IMR-90 (cell line): ENCODE results near the gene C1orf105. TPM values are rescaled to one million over a fixed set of nuclear protein-coding genes. Genes with fewer than 3 reads are reported as not detected.

ENCODE experiments used
- ATAC-seq: fragments of 200-7000 bp; cut with Tn5 transposase; 2 replicates; pipeline ENCODE4 v1.9.1; 2020; ENCODE audit warnings: low read depth, mild to moderate bottlenecking, moderate library complexity
- BruUV-seq: library from RNA; stranded (reverse); fragments of 400-500 nt; replicated peaks from 2 replicates; lab custom pipeline; 2021; lab: Mats Ljungman, UMichigan
- CTCF ChIA-PET: fragments of 300-600 bp; formaldehyde crosslinking; extraction: SDS; loops from one replicate; lab custom pipeline; 2021; ENCODE audit warnings: antibody characterized with exemption; lab: Yijun Ruan, JAX
- POLR2A ChIA-PET: fragments of 300-600 bp; sonication (Branson Sonifier 250); formaldehyde crosslinking; loops from one replicate; lab custom pipeline; 2022; ENCODE audit warnings: antibody characterized with exemption; ENCODE audit not compliant: unreplicated experiment; lab: Charles Lee
- DNase-seq: peaks from one replicate; pipeline ENCODE4 v3.0.0; 2013
- H2AFZ ChIP-seq: replicated peaks from 2 replicates; pipeline ENCODE3; 2013; ENCODE audit warnings: low read length, mild to moderate bottlenecking; ENCODE audit not compliant: poor library complexity
- H2AK5ac ChIP-seq: 2 replicates; pipeline ENCODE4 v1.6.1; 2013; ENCODE audit warnings: low read depth, low read length, inconsistent platforms
- H2AK9ac ChIP-seq: replicated peaks from 2 replicates; pipeline ENCODE3; 2013; ENCODE audit warnings: mild to moderate bottlenecking, low read depth, low read length, moderate library complexity; ENCODE audit not compliant: poor library complexity
- H2BK120ac ChIP-seq: 2 replicates; pipeline ENCODE4 v1.6.1; 2013; ENCODE audit warnings: low read depth, low read length, inconsistent platforms
- H2BK15ac ChIP-seq: 3 replicates; pipeline ENCODE4 v1.6.1; 2013; ENCODE audit warnings: low read depth, low read length, inconsistent platforms
- H2BK20ac ChIP-seq: 2 replicates; pipeline ENCODE4 v1.6.1; 2013; ENCODE audit warnings: low read depth, mild to moderate bottlenecking, inconsistent platforms, low read length, moderate library complexity
- H2BK5ac ChIP-seq: 2 replicates; pipeline ENCODE4 v1.6.1; 2013; ENCODE audit warnings: mild to moderate bottlenecking, low read depth, low read length, inconsistent platforms; ENCODE audit not compliant: poor library complexity, severe bottlenecking
- H3K14ac ChIP-seq: replicated peaks from 2 replicates; pipeline ENCODE4 v1.6.1; 2013; ENCODE audit warnings: low read depth, low read length, inconsistent platforms
- H3K18ac ChIP-seq: 2 replicates; pipeline ENCODE4 v1.6.1; 2013; ENCODE audit warnings: low read depth, low read length, control low read depth
- H3K23ac ChIP-seq: 2 replicates; pipeline ENCODE4 v1.6.1; 2013; ENCODE audit warnings: low read depth, low read length, inconsistent platforms
- H3K27ac ChIP-seq: 2 replicates; pipeline ENCODE4 v1.5.1; 2013; ENCODE audit warnings: mild to moderate bottlenecking, control low read depth, low read length; ENCODE audit not compliant: insufficient read depth
- H3K27me3 ChIP-seq: 2 replicates; pipeline ENCODE4 v1.6.1; 2013; ENCODE audit warnings: low read length; ENCODE audit not compliant: control insufficient read depth, insufficient read depth
- H3K36me3 ChIP-seq: 2 replicates; pipeline ENCODE4 v1.6.1; 2013; ENCODE audit warnings: low read length, mixed read lengths; ENCODE audit not compliant: control insufficient read depth, insufficient read depth
- H3K4ac ChIP-seq: 2 replicates; pipeline ENCODE4 v1.6.1; 2013; ENCODE audit warnings: low read depth, low read length, inconsistent platforms
- H3K4me1 ChIP-seq: 2 replicates; pipeline ENCODE4 v1.6.1; 2013; ENCODE audit warnings: low read length, mixed read lengths; ENCODE audit not compliant: control insufficient read depth, insufficient read depth
- H3K4me2 ChIP-seq: 2 replicates; pipeline ENCODE4 v1.6.1; 2013; ENCODE audit warnings: low read depth, mild to moderate bottlenecking, control low read depth, low read length, moderate library complexity
- H3K4me3 ChIP-seq: 2 replicates; pipeline ENCODE4 v1.5.1; 2013; ENCODE audit warnings: low read depth, mild to moderate bottlenecking, control low read depth, low read length, moderate library complexity; ENCODE audit not compliant: insufficient read depth
- H3K56ac ChIP-seq: 2 replicates; pipeline ENCODE4 v1.6.1; 2013; ENCODE audit warnings: low read length, inconsistent platforms; ENCODE audit not compliant: insufficient read depth; ENCODE audit errors: extremely low read depth
- H3K79me1 ChIP-seq, 2 experiments: 2 replicates each; pipeline ENCODE4 v1.6.1; 2013; ENCODE audit warnings: low read length in 2 of 2, inconsistent platforms in 1 of 2, low read depth in 1 of 2
- H3K9ac ChIP-seq: 2 replicates; pipeline ENCODE4 v1.6.1; 2013; ENCODE audit warnings: low read depth, low read length, control low read depth
- H3K9me1 ChIP-seq: 2 replicates; pipeline ENCODE4 v1.6.1; 2013; ENCODE audit warnings: low read length, inconsistent platforms; ENCODE audit not compliant: insufficient read depth
- H3K9me3 ChIP-seq: 2 replicates; pipeline ENCODE4 v1.6.1; 2013; ENCODE audit warnings: low read length; ENCODE audit not compliant: control insufficient read depth, insufficient read depth
- H4K20me1 ChIP-seq: 2 replicates; pipeline ENCODE4 v1.6.1; 2013; ENCODE audit warnings: low read length, inconsistent platforms; ENCODE audit not compliant: insufficient read depth
- H4K5ac ChIP-seq: 2 replicates; pipeline ENCODE4 v1.6.1; 2013; ENCODE audit warnings: mild to moderate bottlenecking, low read depth, low read length, control low read depth
- H4K8ac ChIP-seq, 2 experiments: 2 replicates each; pipeline ENCODE4 v1.6.1; 2013; ENCODE audit warnings: low read depth in 2 of 2, low read length in 2 of 2, control low read depth in 1 of 2, inconsistent platforms in 1 of 2
- H4K91ac ChIP-seq: 2 replicates; pipeline ENCODE4 v1.6.1; 2013; ENCODE audit warnings: low read depth, low read length, inconsistent platforms; ENCODE audit not compliant: insufficient read depth
- CEBPB ChIP-seq: IDR thresholded peaks from 2 replicates; pipeline ENCODE4 v1.6.1; 2012; ENCODE audit warnings: low read depth, low read length, improper control_type of control experiment
- CTCF ChIP-seq: conservative IDR thresholded peaks from 2 replicates; pipeline ENCODE4 v1.5.1; 2012; ENCODE audit warnings: mild to moderate bottlenecking, low read depth, low read length, improper control_type of control experiment
- ELK1 ChIP-seq: fragments of 150-350 bp; IDR thresholded peaks from 2 replicates; pipeline ENCODE4 v1.6.1; 2016; ENCODE audit warnings: low read depth, mild to moderate bottlenecking, low read length, moderate library complexity, borderline replicate concordance
- MAFK ChIP-seq: IDR thresholded peaks from 2 replicates; pipeline ENCODE4 v1.6.1; 2012; ENCODE audit warnings: low read depth, low read length, improper control_type of control experiment
- MAZ ChIP-seq: IDR thresholded peaks from 2 replicates; pipeline ENCODE4 v1.6.1; 2012; ENCODE audit warnings: low read depth, mild to moderate bottlenecking, low read length, improper control_type of control experiment, moderate library complexity, borderline replicate concordance
- MXI1 ChIP-seq: IDR thresholded peaks from 2 replicates; pipeline ENCODE4 v1.6.1; 2012; ENCODE audit warnings: low read depth, mild to moderate bottlenecking, low read length, moderate library complexity, borderline replicate concordance
- NFE2L2 ChIP-seq: fragments of 150-350 bp; IDR thresholded peaks from 2 replicates; pipeline ENCODE4 v1.6.1; 2016; ENCODE audit warnings: low read depth, mild to moderate bottlenecking, low read length
- POLR2A ChIP-seq: IDR thresholded peaks from 2 replicates; pipeline ENCODE4 v1.6.1; 2012; ENCODE audit warnings: mild to moderate bottlenecking, low read depth, low read length
- RAD21 ChIP-seq: IDR thresholded peaks from 2 replicates; pipeline ENCODE4 v1.6.1; 2012; ENCODE audit warnings: low read length, improper control_type of control experiment
- RCOR1 ChIP-seq: IDR thresholded peaks from 2 replicates; pipeline ENCODE4 v1.6.1; 2012; ENCODE audit warnings: mild to moderate bottlenecking, low read length, improper control_type of control experiment; ENCODE audit not compliant: insufficient replicate concordance
- RFX5 ChIP-seq: IDR thresholded peaks from 2 replicates; pipeline ENCODE4 v1.8.0; 2012; ENCODE audit warnings: low read depth, mild to moderate bottlenecking, low read length, moderate library complexity
- SMC3 ChIP-seq: fragments of 150-350 bp; IDR thresholded peaks from 2 replicates; pipeline ENCODE4 v1.6.1; 2016; ENCODE audit warnings: low read depth, mild to moderate bottlenecking, antibody characterized with exemption, low read length, moderate library complexity
- USF2 ChIP-seq: fragments of 150-350 bp; IDR thresholded peaks from 2 replicates; pipeline ENCODE4 v1.6.1; 2017; ENCODE audit warnings: mild to moderate bottlenecking, antibody characterized with exemption, low read length, low read depth
- WGBS, 2 experiments: methylation state at CpG; one replicate each; pipeline versions ENCODE4 v1.1.5 to v1.1.7; 2013; ENCODE audit warnings: missing lambda C conversion rate in 2 of 2; ENCODE audit not compliant: insufficient read length in 1 of 2; ENCODE audit errors: extremely low coverage in 2 of 2; 5-methylcytosine and 5-hydroxymethylcytosine counted together
- dilution Hi-C: fragments of 300-500 bp; cut with HindIII; formaldehyde crosslinking; loops from one replicate; pipeline ENCODE4 v1.14.3; 2018; ENCODE audit warnings: low sequenced_read_pairs; ENCODE audit not compliant: unreplicated experiment
- in situ Hi-C: fragments of 300-500 bp; cut with MboI; formaldehyde crosslinking; loops from 3 replicates; pipeline ENCODE4 v1.14.3; 2019; ENCODE audit warnings: low sequenced_read_pairs, inconsistent platforms, mixed read lengths
- intact Hi-C: fragments of 100-400 bp; cut with micrococcal nuclease; formaldehyde crosslinking; loops from 2 replicates; pipeline ENCODE4 v1.10.0; 2022
- polyA plus RNA-seq, 3 experiments: library from polyadenylated mRNA; depleted of rRNA; stranded (reverse); fragments of >200 nt; gene quantifications; 2 replicates each; pipeline ENCODE4 v1.2.3, GENCODE V29; 2012; ENCODE audit warnings: low replicate concordance in 1 of 3
- total RNA-seq: library from RNA; depleted of rRNA; stranded (reverse); fragments of >200 nt; gene quantifications from 2 replicates; pipeline ENCODE4 v1.2.3, GENCODE V29; 2012

C1orf105 gene
- total and polyA plus RNA-seq, 2 of the 4 experiments (the other 2 are of a cell fraction) = not detected

- Histone ChIP-seq H3K4me2 (no peak overlapping the region), H3K9me3 (no peaks in the 10 kb centered on the region), H3K27me3 (no peaks in the 10 kb centered on the region), H4K91ac (no peak overlapping the region), H3K18ac (no peak overlapping the region), H3K23ac (no peak overlapping the region), H3K4ac (no peak overlapping the region), H3K36me3 (no peaks in the 10 kb centered on the region), H3K9me1 (0 out of 2 replicates have a peak, but pooled peaks cover 4% of the 10 kb centered on the region), H4K5ac (no peak overlapping the region), H3K4me3 (no peak overlapping the region), H4K20me1 (no peaks in the 10 kb centered on the region), H2BK15ac (no peak overlapping the region), H3K4me1 (no peaks in the 10 kb centered on the region), H2BK5ac (no peak overlapping the region), H2AFZ (no peak overlapping the region), H2AK9ac (no peak overlapping the region), H3K14ac (no peak overlapping the region), H4K8ac (no peak overlapping the region), H3K56ac (no peak overlapping the region), H3K79me1 (peaks cover 0 to 5% of the 10 kb centered on the region in 2 experiments; a peak in 2 of 4 replicates), H2BK20ac (no peak overlapping the region), H3K27ac (no peak overlapping the region), H2AK5ac (no peak overlapping the region), H2BK120ac (no peak overlapping the region), H3K9ac (no peak overlapping the region)
- in situ Hi-C loops = loop anchor here (10.0 to 25.0 kb wide), 2 partner anchors 417 to 610 kb away; no protein-coding TSS in a partner anchor
- POLR2A ChIA-PET = interaction anchor here (0.6 kb wide), 1 partner anchor 280 kb away, joined by 4 read pairs; no protein-coding TSS in a partner anchor
- no peak for DNase-seq
- no peak for ATAC-seq
- dilution Hi-C loops = no loop called here
- intact Hi-C loops = no loop called here
- WGBS, 2 experiments = no CpG with 5 or more reads among the region's 5 CpGs
- no TSS peak for BruUV-seq
- CTCF ChIA-PET = no interaction called here
- TF ChIP-seq MXI1 (no peak), POLR2A (no peak), NFE2L2 (no peak), ELK1 (no peak), CTCF (no peak), SMC3 (no peak), MAZ (no peak), RFX5 (no peak), CEBPB (no peak), MAFK (no peak), USF2 (no peak), RAD21 (no peak), RCOR1 (no peak)
Measured at GRCh38 chr1:172421974-172422604, 1.6 kb downstream of the C1orf105 start.
